GM18858 (cell line): ENCODE data around the gene RPS4Y1.

Experiments
- ATAC-seq: cut with Tn5 transposase; IDR thresholded peaks from one replicate; pipeline ENCODE4 v1.9.1; 2021; ENCODE audit not compliant: unreplicated experiment

The RPS4Y1 gene

GRCh38 chrY:2874211-2874610 lies 32.8 kb downstream of the RPS4Y1 start:
- no peak for ATAC-seq

- no peak for ATAC-seq
These were observed 42.2 kb downstream of the RPS4Y1 start for GRCh38 chrY:2883561-2883960.

GRCh38 chrY:2885880-2886279 lies 44.5 kb downstream of the RPS4Y1 start:
- ATAC-seq, result no peak

- no peak for ATAC-seq
These were observed 46.0 kb downstream of the RPS4Y1 start for GRCh38 chrY:2887386-2887785.

GRCh38 chrY:2887955-2888354 lies 46.6 kb downstream of the RPS4Y1 start:
- ATAC-seq, result no peak

GRCh38 chrY:2893471-2893870 lies 52.1 kb downstream of the RPS4Y1 start:
- no peak for ATAC-seq

GRCh38 chrY:2896050-2896449 lies 54.6 kb downstream of the RPS4Y1 start:
- ATAC-seq, result no peak

- no peak for ATAC-seq
These were observed 66.0 kb downstream of the RPS4Y1 start for GRCh38 chrY:2907356-2907755.

GRCh38 chrY:2913066-2913815 lies 71.8 kb downstream of the RPS4Y1 start:
- no peak for ATAC-seq
